Ovary (tissue), 9 donors: ENCODE measurements around the gene IGLL1. TPM values are rescaled to one million over a fixed set of nuclear protein-coding genes. Genes with fewer than 3 reads are reported as not detected.

Source experiments
- DNase-seq, 5 donors: peaks; one replicate each; pipeline ENCODE4 v3.0.0-alpha.2; 2019 to 2020
- H3K27ac ChIP-seq, 2 donors: fragments of 200-600 bp; one replicate each; pipeline versions ENCODE4 v1.5.1 to v1.8.0; 2019 to 2022
- H3K27me3 ChIP-seq: fragments of 200-600 bp; one replicate; pipeline ENCODE4 v1.8.0; 2022
- H3K36me3 ChIP-seq: fragments of 200-600 bp; sonication (generic); one replicate; pipeline ENCODE4 v1.5.1; 2019
- H3K4me1 ChIP-seq: one replicate; pipeline ENCODE4 v1.8.1; 2013; ENCODE audit warnings: mild to moderate bottlenecking, moderate library complexity; ENCODE audit not compliant: insufficient read depth
- H3K4me3 ChIP-seq: fragments of 200-600 bp; sonication (generic); one replicate; pipeline ENCODE4 v1.5.1; 2017
- H3K9me3 ChIP-seq, 2 donors: fragments of 200-600 bp in 1 of 2; sonication (generic) in 1 of 2; one replicate each; pipeline versions ENCODE4 v1.5.1 to v1.8.1; 2013 to 2019; ENCODE audit warnings: mild to moderate bottlenecking in 1 of 2, moderate library complexity in 1 of 2
- CTCF ChIP-seq, 3 donors: fragments of 450-650 bp in 2 of 3; fragments of 200-600 bp in 1 of 3; IDR thresholded peaks; one replicate each; pipeline versions ENCODE4 v1.5.1 to v1.8.0; 2016 to 2022; ENCODE audit warnings: antibody characterized with exemption in 3 of 3, mild to moderate bottlenecking in 1 of 3
- EP300 ChIP-seq: sonication (generic); formaldehyde crosslinking; IDR thresholded peaks from one replicate; pipeline ENCODE4 v1.6.1; 2017; ENCODE audit warnings: antibody characterized with exemption
- POLR2A ChIP-seq: fragments of 450-650 bp; IDR thresholded peaks from one replicate; pipeline ENCODE4 v1.6.1; 2017; ENCODE audit warnings: antibody characterized with exemption, mild to moderate bottlenecking, moderate library complexity
- WGBS, 3 donors: extraction: QIAGEN DNeasy Blood & Tissue Kit in 1 of 3; methylation state at CpG; one replicate each; pipeline versions ENCODE4 v1.1.5 to v1.1.7; 2013 to 2017; 5-methylcytosine and 5-hydroxymethylcytosine counted together
- intact Hi-C, 4 donors: fragments of 100-400 bp; cut with DNase I; formaldehyde crosslinking; loops; one replicate each; pipeline versions ENCODE4 v1.11.0 to v1.15.1; 2022 to 2023
- polyA plus RNA-seq, 2 donors: library from polyadenylated mRNA; stranded (reverse); fragments of 200-250 nt in 1 of 2; fragments of 350-450 nt in 1 of 2; fragmentation: Illumina TruSeq in 1 of 2; extraction: RNeasy Lipid Tissue Mini Kit (QIAGEN cat#74804) in 1 of 2; gene quantifications; one replicate each; pipeline ENCODE4 v1.2.3, GENCODE V29; 2013 to 2014
- total RNA-seq, 7 donors: library from RNA; depleted of rRNA in 2 of 7; stranded (reverse); fragments of >200 nt in 2 of 7; fragmentation: NEBNext Ultra II Directional in 3 of 7; extraction: Animal tissue kit (Norgen Biotek cat#: 25700) in 3 of 7; gene quantifications; one replicate each; pipeline versions ENCODE4 v1.1.0 to v1.2.4, GENCODE V29; 2016 to 2023
- donor health status: DM: no; HTN: no; CAD: no; lungs with moderate emphysema.
- donor health status: DM: no; HTN: no; CAD: no.
- donor health status: Bipolar disorder and iron deficiency.
- donor health status: DM: yes; HTN: yes; CAD: no.
- donor health status: DM: no; HTN: no; CAD: no.
- donor health status: DM: yes; HTN: yes; CAD: no.

IGLL1 gene
- total and polyA plus RNA-seq, 9 donors: 0.34 TPM; not detected in 8

- Histone ChIP-seq H3K36me3 (no peaks in the 10 kb centered on the region), H3K27ac (peak overlapping the region; percentile 68 to 88), H3K9me3 (no peaks in the 10 kb centered on the region), H3K4me1 (peaks cover 41% of the 10 kb centered on the region), H3K4me3 (no peak overlapping the region), H3K27me3 (no peaks in the 10 kb centered on the region)
- TF ChIP-seq CTCF (IDR thresholded peaks at IDR 0.05) (no peak), POLR2A (no peak), EP300 (no peak)
- peak in 3 of 5 donors; percentile 24 to 37 (median 32) for DNase-seq
- intact Hi-C loops: loop anchor here in 2 of 4 donors (5.0 to 10.0 kb wide), 5 partner anchors 98 to 312 kb away; no protein-coding TSS in a partner anchor
- 63 to 70% (median 65%) methylated on average over 5 of the region's 5 CpGs for WGBS, 3 donors
These were observed 47.4 kb downstream of the IGLL1 start for GRCh38 chr22:23532731-23533130.

- peak overlapping the region; percentile 68 to 88 for H3K27ac ChIP-seq
- WGBS, 3 donors: 51 to 65% (median 56%) methylated on average over 13 of the region's 13 CpGs
- intact Hi-C loops: loop anchor here in 2 of 4 donors (5.0 to 10.0 kb wide), 5 partner anchors 97 to 313 kb away; no protein-coding TSS in a partner anchor
These were observed 48.0 kb downstream of the IGLL1 start for GRCh38 chr22:23531966-23532705.

GRCh38 chr22:23531283-23531956 lies 48.7 kb downstream of the IGLL1 start:
- Histone ChIP-seq H3K9me3 (no peaks in the 10 kb centered on the region), H3K4me3 (no peak overlapping the region), H3K27me3 (no peaks in the 10 kb centered on the region), H3K27ac (peak overlapping the region in 1 of 2 donors; percentile 88), H3K4me1 (peaks cover 42% of the 10 kb centered on the region), H3K36me3 (no peaks in the 10 kb centered on the region)
- intact Hi-C loops: loop anchor here in 2 of 4 donors (5.0 to 10.0 kb wide), 5 partner anchors 97 to 313 kb away; no protein-coding TSS in a partner anchor
- peak in 3 of 5 donors; percentile 21 to 43 (median 33) for DNase-seq
- 89 to 91% (median 89%) methylated on average over 24 of the region's 24 CpGs for WGBS, 3 donors
- TF ChIP-seq EP300: no peak
- TF ChIP-seq CTCF (IDR thresholded peaks at IDR 0.05): no peak
- no peak for TF ChIP-seq POLR2A

More at GRCh38 chr22:23531966-23532705, 48.0 kb downstream of the IGLL1 start:
- Histone ChIP-seq H3K36me3 (no peaks in the 10 kb centered on the region), H3K4me1 (peaks cover 41% of the 10 kb centered on the region), H3K9me3 (no peaks in the 10 kb centered on the region), H3K4me3 (no peak overlapping the region), H3K27me3 (no peaks in the 10 kb centered on the region)
- peak in 4 of 5 donors; percentile 19 to 37 (median 34) for DNase-seq
- TF ChIP-seq CTCF (IDR thresholded peaks at IDR 0.05) (no peak), POLR2A (no peak), EP300 (no peak)

- TF ChIP-seq EP300 (no peak), CTCF (IDR thresholded peaks at IDR 0.05) (no peak), POLR2A (no peak)
- H3K27ac ChIP-seq: peak overlapping the region in 1 of 2 donors; percentile 51
- H3K9me3 ChIP-seq: no peaks in the 10 kb centered on the region
- peaks cover 42% of the 10 kb centered on the region for H3K4me1 ChIP-seq
- DNase-seq: peak in 2 of 5 donors; percentile 17 to 32
- H3K36me3 ChIP-seq: no peaks in the 10 kb centered on the region
- intact Hi-C loops: loop anchor here in 2 of 4 donors (5.0 to 10.0 kb wide), 5 partner anchors 96 to 314 kb away; no protein-coding TSS in a partner anchor
- no peaks in the 10 kb centered on the region for H3K27me3 ChIP-seq
- WGBS, 3 donors: 89 to 94% (median 92%) methylated on average over 7 of the region's 7 CpGs
- no peak overlapping the region for H3K4me3 ChIP-seq
These were observed 49.3 kb downstream of the IGLL1 start for GRCh38 chr22:23530766-23531282.
